Measurements from ENCODE around the gene TMEM170B. TPM values are rescaled to one million over a fixed set of nuclear protein-coding genes. Genes with fewer than 3 reads are reported as not detected.
A peak's percentile ranks its signal among the peaks of the same experiment; 100 is the strongest.
"Not testable (repeated sequence)": the region's sequence is repeated elsewhere in the genome, so short reads cannot be mapped to it uniquely, and the experiment has no call there.

Gene TMEM170B
- total and polyA plus RNA-seq, 2 donors (not counting 1 experiment from before 2014, with no cell fraction given): 1.5 to 4.5 TPM

GRCh38 chr6:11538819-11539468, 1.4 kb downstream of the TMEM170B start:
- Histone ChIP-seq H4K20me1 (ENCODE audit: control insufficient read depth, extremely low read depth, insufficient read depth, low read length) (no peaks in the 10 kb centered on the region), H3K27me3 (ENCODE audit: control insufficient read depth, insufficient read depth, low read length) (no peaks in the 10 kb centered on the region), H3K36me3 (ENCODE audit: control insufficient read depth, insufficient read depth, low read length) (no peaks in the 10 kb centered on the region), H3K4me3 (replicated peaks in 1 of 4; ENCODE audit: control extremely low read depth in 1 of 4, insufficient read depth in 1 of 4, low read depth in 3 of 4, low read length in 4 of 4) (peak overlapping the region; percentile 45 to 74 (median 61)), H3K4me1 (ENCODE audit: control insufficient read depth, extremely low read depth, insufficient read depth, low read length) (no peaks in the 10 kb centered on the region), H3K9ac (ENCODE audit: insufficient read depth, low read length) (no peak overlapping the region), H3K4me2 (ENCODE audit: extremely low read depth, insufficient read depth, low read length) (no peak overlapping the region), H3K9me3 (ENCODE audit: control insufficient read depth, insufficient read depth, low read depth, low read length) (no peaks in the 10 kb centered on the region), H3K79me2 (ENCODE audit: control insufficient read depth, insufficient read depth, low read length) (no peaks in the 10 kb centered on the region), H3K27ac (ENCODE audit: insufficient read depth, low read length) (no peak overlapping the region), H2AFZ (ENCODE audit: low read length) (no peak overlapping the region)
- no peak for DNase-seq (ENCODE audit: low read depth in 2 of 2)
- TF ChIP-seq EZH2 (IDR thresholded peaks at IDR 0.05; ENCODE audit: low read length, missing control alignments) (no peak), CTCF (conservative IDR thresholded peaks at IDR 0.05 in 1 of 2, IDR thresholded peaks at IDR 0.05 in 1 of 2; ENCODE audit: low read depth in 1 of 2, low read length in 2 of 2) (no peak)

GRCh38 chr6:11542863-11543262, 5.3 kb downstream of the TMEM170B start:
- no peaks in the 10 kb centered on the region for H4K20me1 ChIP-seq (ENCODE audit: control insufficient read depth, extremely low read depth, insufficient read depth, low read length)
- no peak overlapping the region for H3K9ac ChIP-seq (ENCODE audit: insufficient read depth, low read length)
- TF ChIP-seq CTCF (conservative IDR thresholded peaks at IDR 0.05 in 1 of 2, IDR thresholded peaks at IDR 0.05 in 1 of 2; ENCODE audit: low read depth in 1 of 2, low read length in 2 of 2): no peak
- TF ChIP-seq EZH2 (IDR thresholded peaks at IDR 0.05; ENCODE audit: low read length, missing control alignments): no peak
- no peaks in the 10 kb centered on the region for H3K36me3 ChIP-seq (ENCODE audit: control insufficient read depth, insufficient read depth, low read length)
- no peak overlapping the region for H3K4me2 ChIP-seq (ENCODE audit: extremely low read depth, insufficient read depth, low read length)
- H3K4me1 ChIP-seq (ENCODE audit: control insufficient read depth, extremely low read depth, insufficient read depth, low read length): no peaks in the 10 kb centered on the region
- DNase-seq (ENCODE audit: low read depth in 2 of 2): no peak
- H3K27me3 ChIP-seq (ENCODE audit: control insufficient read depth, insufficient read depth, low read length): no peaks in the 10 kb centered on the region
- no peak overlapping the region for H2AFZ ChIP-seq (ENCODE audit: low read length)
- no peak overlapping the region for H3K4me3 ChIP-seq (replicated peaks in 1 of 4; ENCODE audit: control extremely low read depth in 1 of 4, insufficient read depth in 1 of 4, low read depth in 3 of 4, low read length in 4 of 4)
- no peaks in the 10 kb centered on the region for H3K79me2 ChIP-seq (ENCODE audit: control insufficient read depth, insufficient read depth, low read length)
- no peak overlapping the region for H3K27ac ChIP-seq (ENCODE audit: insufficient read depth, low read length)
- H3K9me3 ChIP-seq (ENCODE audit: control insufficient read depth, insufficient read depth, low read depth, low read length): no peaks in the 10 kb centered on the region

- H3K4me1 ChIP-seq (ENCODE audit: control insufficient read depth, extremely low read depth, insufficient read depth, low read length): no peaks in the 10 kb centered on the region
- no peak overlapping the region for H2AFZ ChIP-seq (ENCODE audit: low read length)
- H3K27ac ChIP-seq (ENCODE audit: insufficient read depth, low read length): no peak overlapping the region
- no peaks in the 10 kb centered on the region for H3K79me2 ChIP-seq (ENCODE audit: control insufficient read depth, insufficient read depth, low read length)
- no peak overlapping the region for H3K4me3 ChIP-seq (replicated peaks in 1 of 4; ENCODE audit: control extremely low read depth in 1 of 4, insufficient read depth in 1 of 4, low read depth in 3 of 4, low read length in 4 of 4)
- H3K4me2 ChIP-seq (ENCODE audit: extremely low read depth, insufficient read depth, low read length): no peak overlapping the region
- no peaks in the 10 kb centered on the region for H3K36me3 ChIP-seq (ENCODE audit: control insufficient read depth, insufficient read depth, low read length)
- DNase-seq (ENCODE audit: low read depth in 2 of 2): no peak
- H4K20me1 ChIP-seq (ENCODE audit: control insufficient read depth, extremely low read depth, insufficient read depth, low read length): no peaks in the 10 kb centered on the region
- TF ChIP-seq CTCF (conservative IDR thresholded peaks at IDR 0.05 in 1 of 2, IDR thresholded peaks at IDR 0.05 in 1 of 2; ENCODE audit: low read depth in 1 of 2, low read length in 2 of 2) (no peak), EZH2 (IDR thresholded peaks at IDR 0.05; ENCODE audit: low read length, missing control alignments) (no peak)
- no peaks in the 10 kb centered on the region for H3K9me3 ChIP-seq (ENCODE audit: control insufficient read depth, insufficient read depth, low read depth, low read length)
- no peaks in the 10 kb centered on the region for H3K27me3 ChIP-seq (ENCODE audit: control insufficient read depth, insufficient read depth, low read length)
- no peak overlapping the region for H3K9ac ChIP-seq (ENCODE audit: insufficient read depth, low read length)
Measured at GRCh38 chr6:11543919-11544518, 6.5 kb downstream of the TMEM170B start.

- H3K27me3 ChIP-seq (ENCODE audit: control insufficient read depth, insufficient read depth, low read length); H3K9ac ChIP-seq (ENCODE audit: insufficient read depth, low read length); H3K79me2 ChIP-seq (ENCODE audit: control insufficient read depth, insufficient read depth, low read length); H3K27ac ChIP-seq (ENCODE audit: insufficient read depth, low read length); H3K36me3 ChIP-seq (ENCODE audit: control insufficient read depth, insufficient read depth, low read length); H2AFZ ChIP-seq (ENCODE audit: low read length); H3K4me1 ChIP-seq (ENCODE audit: control insufficient read depth, extremely low read depth, insufficient read depth, low read length); H4K20me1 ChIP-seq (ENCODE audit: control insufficient read depth, extremely low read depth, insufficient read depth, low read length); DNase-seq (ENCODE audit: low read depth in 2 of 2); H3K9me3 ChIP-seq (ENCODE audit: control insufficient read depth, insufficient read depth, low read depth, low read length); H3K4me2 ChIP-seq (ENCODE audit: extremely low read depth, insufficient read depth, low read length); H3K4me3 ChIP-seq (replicated peaks in 1 of 4; ENCODE audit: control extremely low read depth in 1 of 4, insufficient read depth in 1 of 4, low read depth in 3 of 4, low read length in 4 of 4): not testable (repeated sequence)
Measured at GRCh38 chr6:11547846-11548245, 10.3 kb downstream of the TMEM170B start.
